B cell (primary cell): Measurements from ENCODE around the gene TSSC4. TPM values are rescaled to one million over a fixed set of nuclear protein-coding genes. Genes with fewer than 3 reads are reported as not detected.

Experiments used
- ATAC-seq: fragments of 200-7000 bp; cut with Tn5 transposase; one replicate; pipeline ENCODE4 v1.10.0; 2021; ENCODE audit warnings: low read depth, mild to moderate bottlenecking, moderate number of reproducible peaks, moderate library complexity
- CTCF ChIA-PET: fragments of 350-600 bp; sonication (Branson Sonifier 250); formaldehyde crosslinking; loops from one replicate; lab custom pipeline; 2021; ENCODE audit warnings: antibody characterized with exemption, inconsistent platforms; lab: Charles Lee
- POLR2A ChIA-PET: fragments of 350-600 bp; sonication (Branson Sonifier 250); formaldehyde crosslinking; loops from one replicate; lab custom pipeline; 2021; ENCODE audit warnings: antibody characterized with exemption; lab: Charles Lee
- DNase-seq: peaks from one replicate; pipeline ENCODE4 v3.0.0; 2013
- H2AFZ ChIP-seq: 2 replicates; pipeline ENCODE4 v1.6.1; 2012; ENCODE audit warnings: mild to moderate bottlenecking, low read depth, low read length; ENCODE audit not compliant: insufficient read depth, poor library complexity, severe bottlenecking
- H3K27ac ChIP-seq, 2 donors: 1 replicate in 1 of 2; 2 replicates in 1 of 2; pipeline ENCODE4 v1.5.1; 2012 to 2013; ENCODE audit warnings: low read length in 2 of 2, mild to moderate bottlenecking in 2 of 2, moderate library complexity in 1 of 2
- H3K27me3 ChIP-seq, 4 experiments: fragments of 200-600 bp in 1 of 4; sonication (generic) in 1 of 4; replicated peaks in 1 of 4; 1 replicate in 2 of 4; 2 replicates in 2 of 4; pipeline versions ENCODE4 v1.6.1 to v1.7.0; 2013 to 2016; ENCODE audit warnings: low read length in 3 of 4, mild to moderate bottlenecking in 2 of 4, mixed read lengths in 1 of 4, moderate library complexity in 1 of 4; ENCODE audit not compliant: insufficient read depth in 4 of 4, control insufficient read depth in 3 of 4; ENCODE audit errors: control extremely low read depth in 1 of 4
- H3K36me3 ChIP-seq, 2 experiments: replicated peaks in 1 of 2; 1 replicate in 1 of 2; 2 replicates in 1 of 2; pipeline versions ENCODE4 v1.6.1 to v1.7.1; 2013; ENCODE audit warnings: low read length in 1 of 2; ENCODE audit not compliant: insufficient read depth in 2 of 2, control insufficient read depth in 1 of 2; ENCODE audit errors: control extremely low read depth in 1 of 2, extremely low read depth in 1 of 2
- H3K4me1 ChIP-seq, 2 donors: fragments of 200-600 bp in 1 of 2; sonication (generic) in 1 of 2; 1 replicate in 1 of 2; 2 replicates in 1 of 2; pipeline versions ENCODE4 v1.5.1 to v1.6.1; 2013 to 2017; ENCODE audit warnings: low read length in 2 of 2; ENCODE audit not compliant: control insufficient read depth in 2 of 2, insufficient read depth in 2 of 2
- H3K4me2 ChIP-seq: replicated peaks from 2 replicates; pipeline ENCODE3; 2012; ENCODE audit warnings: mild to moderate bottlenecking, low read depth, low read length; ENCODE audit not compliant: poor library complexity, severe bottlenecking
- H3K4me3 ChIP-seq, 5 experiments: fragments of 200-600 bp in 1 of 5; sonication (generic) in 1 of 5; 1 replicate in 3 of 5; 2 replicates in 2 of 5; pipeline versions ENCODE4 v1.5.1 to v1.7.0; 2011 to 2016; ENCODE audit warnings: low read length in 4 of 5, mild to moderate bottlenecking in 4 of 5, low read depth in 2 of 5, control low read depth in 1 of 5, moderate library complexity in 1 of 5; ENCODE audit not compliant: insufficient read depth in 1 of 5; ENCODE audit errors: control extremely low read depth in 1 of 5, extremely low read depth in 1 of 5
- H3K79me2 ChIP-seq: fragments of 200-600 bp; sonication (generic); one replicate; pipeline ENCODE4 v1.6.0; 2016; ENCODE audit warnings: low read length; ENCODE audit not compliant: control insufficient read depth, insufficient read depth
- H3K9ac ChIP-seq: fragments of 200-600 bp; sonication (generic); 2 replicates; pipeline ENCODE4 v1.6.1; 2017; ENCODE audit warnings: mild to moderate bottlenecking, low read length, moderate library complexity
- H3K9me3 ChIP-seq, 3 donors: one replicate each; pipeline versions ENCODE4 v1.6.1 to v1.7.1; 2013; ENCODE audit warnings: low read length in 2 of 3; ENCODE audit not compliant: control insufficient read depth in 2 of 3, insufficient read depth in 1 of 3; ENCODE audit errors: control extremely low read depth in 1 of 3
- H4K20me1 ChIP-seq: 2 replicates; pipeline ENCODE4 v1.6.0; 2012; ENCODE audit warnings: mild to moderate bottlenecking, low read length; ENCODE audit not compliant: insufficient read depth, control insufficient read depth, poor library complexity, severe bottlenecking
- H3K27ac Mint-ChIP-seq: one replicate; pipeline ENCODE4 v1.8.0; 2021; ENCODE audit warnings: mixed read lengths
- H3K27me3 Mint-ChIP-seq: one replicate; pipeline ENCODE4 v1.8.0; 2021; ENCODE audit warnings: mixed read lengths
- H3K4me1 Mint-ChIP-seq: one replicate; pipeline ENCODE4 v1.8.0; 2021; ENCODE audit warnings: mixed read lengths
- H3K4me3 Mint-ChIP-seq: one replicate; pipeline ENCODE4 v1.8.0; 2021; ENCODE audit warnings: mixed read lengths
- H3K9me3 Mint-ChIP-seq: one replicate; pipeline ENCODE4 v1.8.0; 2022; ENCODE audit warnings: mixed read lengths; ENCODE audit not compliant: insufficient read depth
- CTCF ChIP-seq: fragments of 200-600 bp; IDR thresholded peaks from one replicate; pipeline ENCODE4 v1.8.0; 2022; ENCODE audit warnings: antibody characterized with exemption, mild to moderate bottlenecking
- EZH2 ChIP-seq: IDR thresholded peaks from 2 replicates; pipeline ENCODE4 v1.6.1; 2012; ENCODE audit warnings: borderline replicate concordance, low read depth, mild to moderate bottlenecking, moderate library complexity, low read length; ENCODE audit not compliant: insufficient read depth, poor library complexity, severe bottlenecking
- WGBS: methylation state at CpG from one replicate; pipeline ENCODE4 v1.1.5; 2013; ENCODE audit warnings: missing lambda C conversion rate; ENCODE audit not compliant: insufficient coverage; 5-methylcytosine and 5-hydroxymethylcytosine counted together
- intact Hi-C: fragments of 100-400 bp; cut with micrococcal nuclease; formaldehyde crosslinking; loops from one replicate; pipeline ENCODE4 v1.10.0; 2022
- polyA plus RNA-seq: library from polyadenylated mRNA; depleted of rRNA; stranded (reverse); fragments of >200 nt; gene quantifications from 2 replicates; pipeline ENCODE4 v1.2.3, GENCODE V29; 2012
- total RNA-seq, 2 donors: library from RNA; stranded (reverse); fragments of 120-200 nt in 1 of 2; gene quantifications; 1 replicate in 1 of 2; 2 replicates in 1 of 2; pipeline versions ENCODE4 v1.2.3 to v1.2.4, GENCODE V29; 2013 to 2022

TSSC4 gene
- total and polyA plus RNA-seq, 2 donors (not counting 1 experiment from before 2014, with no cell fraction given): 49.4 to 57.5 TPM

DNA sequence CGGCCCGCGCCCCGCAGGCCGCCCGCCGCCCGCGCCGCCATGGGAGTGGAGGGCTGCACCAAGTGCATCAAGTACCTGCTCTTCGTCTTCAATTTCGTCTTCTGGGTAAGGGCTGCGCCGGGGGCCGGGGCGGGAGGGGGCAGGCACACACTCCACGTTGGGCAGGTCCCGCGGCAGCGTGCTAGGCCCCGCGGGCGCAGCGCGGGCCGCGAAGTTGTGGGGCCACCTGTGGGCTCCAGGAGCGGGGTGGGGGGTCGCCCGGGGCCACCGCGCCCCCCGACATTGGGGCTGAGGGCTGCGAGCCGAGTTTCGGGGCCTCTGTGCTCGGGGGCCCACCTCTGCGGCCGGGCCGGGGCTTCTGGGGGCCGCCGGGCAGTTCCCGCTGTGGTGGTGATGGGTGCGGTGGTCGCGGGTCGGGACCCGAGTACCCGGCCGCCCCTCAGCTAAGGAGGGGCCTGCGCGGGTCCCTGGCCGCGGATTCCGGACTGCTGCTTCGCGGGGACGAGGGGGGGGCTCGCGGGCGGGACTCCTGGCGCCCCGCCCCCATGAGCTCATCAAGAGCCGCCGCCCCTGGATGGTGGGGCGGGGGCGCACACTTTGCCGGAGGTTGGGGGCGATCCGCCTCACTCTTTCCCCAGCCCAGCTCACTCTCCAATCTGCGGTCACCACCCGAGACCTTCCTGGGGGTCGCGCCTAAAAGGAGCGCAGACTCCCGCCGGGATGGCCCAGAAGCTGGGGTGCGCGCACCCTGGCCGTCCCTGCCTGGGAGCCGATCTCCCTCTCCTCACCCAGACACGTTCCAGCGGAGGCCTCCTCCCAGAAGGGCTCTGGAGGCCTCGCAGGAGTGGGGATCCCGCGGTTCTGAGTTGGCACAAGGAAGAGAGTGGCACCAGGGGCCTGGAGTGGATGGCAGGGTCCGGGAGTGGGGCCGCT lies 22.8 kb upstream of the TSSC4 start:
- intact Hi-C loops: loop anchor here (1.0 to 2.0 kb wide), 4 partner anchors 8 to 679 kb away; partner anchors contain the start of genes CARS1 and TSSC4
- POLR2A ChIA-PET: interaction anchor here (0.6 to 2.0 kb wide), 15 partner anchors 9 to 527 kb away, joined by 3 to 27 read pairs (median 4); partner anchors contain the start of genes C11orf21, TSPAN32 and TSSC4
- H3K4me1 Mint-ChIP-seq: peaks cover 48% of the 10 kb centered on the region

More for the DNA sequence above, 22.8 kb upstream of the TSSC4 start:
- peak overlapping the region; percentile 50 to 86 for H3K27ac ChIP-seq
- peaks cover 63% of the 10 kb centered on the region for H4K20me1 ChIP-seq
- H3K27me3 ChIP-seq: no peaks in the 10 kb centered on the region
- H3K27ac Mint-ChIP-seq: peak overlapping the region; percentile 82
- no peak overlapping the region for H2AFZ ChIP-seq
- ATAC-seq (peak; percentile 42), DNase-seq (peak; percentile 73)
- under 1% methylated on average over 81 of the region's 88 CpGs for WGBS
- H3K4me2 ChIP-seq: peak overlapping the region; percentile 100
- TF ChIP-seq EZH2 (no peak), CTCF (no peak)
- H3K79me2 ChIP-seq: peaks cover 61% of the 10 kb centered on the region
- peaks cover 50 to 55% of the 10 kb centered on the region in 2 donors for H3K4me1 ChIP-seq
- peaks cover 0 to 12% (median 0%) of the 10 kb centered on the region in 3 donors for H3K9me3 ChIP-seq
- peaks cover 0 to 17% of the 10 kb centered on the region in 2 experiments for H3K36me3 ChIP-seq
- peak overlapping the region; percentile 89 for H3K4me3 Mint-ChIP-seq
- peak overlapping the region; percentile 9 to 92 (median 79) for H3K4me3 ChIP-seq
- CTCF ChIA-PET: interaction anchor here (1.3 to 3.0 kb wide), 5 partner anchors 9 to 76 kb away, joined by 3 to 17 read pairs (median 7); partner anchors contain the start of genes C11orf21 and TSPAN32
- no peaks in the 10 kb centered on the region for H3K9me3 Mint-ChIP-seq
- no peaks in the 10 kb centered on the region for H3K27me3 Mint-ChIP-seq
- H3K9ac ChIP-seq: peak overlapping the region; percentile 85
